NB4 (cell line): ENCODE measurements around the gene TSHZ2.

Source experiments
- MYC ChIP-seq: IDR thresholded peaks from 2 replicates; pipeline ENCODE4 v1.6.1; 2011; ENCODE audit warnings: low read depth, low read length
- POLR2A ChIP-seq: IDR thresholded peaks from 2 replicates; pipeline ENCODE4 v1.6.1; 2011; ENCODE audit warnings: mild to moderate bottlenecking; ENCODE audit not compliant: insufficient read length; ENCODE audit errors: extremely low read depth
- TF ChIP-seq, protein P1 (sequence below): IDR thresholded peaks from one replicate; pipeline ENCODE4 v1.5.1; 2012; ENCODE audit warnings: low read depth, low read length
- TF ChIP-seq, protein P2 (sequence below): IDR thresholded peaks from 2 replicates; pipeline ENCODE4 v1.6.1; 2011; ENCODE audit warnings: low read depth, low read length

DNA sequence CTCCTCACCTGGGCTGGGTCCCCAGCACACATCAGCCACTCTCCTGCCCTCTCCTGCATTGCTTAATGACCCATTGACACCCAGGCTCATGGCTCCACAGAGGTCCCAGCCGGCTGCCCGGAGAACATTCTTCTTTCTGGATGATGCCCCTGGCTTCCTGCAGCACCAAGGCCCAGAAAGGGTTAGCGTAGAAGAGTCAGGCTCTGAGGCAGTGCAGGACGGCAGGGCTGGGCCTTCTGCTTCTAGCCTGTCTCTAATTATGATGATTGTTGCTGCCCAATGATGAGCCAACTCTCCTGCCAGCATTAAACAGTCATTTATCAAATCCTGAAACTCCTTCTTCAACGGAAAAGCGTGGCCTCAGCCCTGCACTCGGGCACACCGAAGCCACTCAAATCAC is 555.0 kb downstream of the TSHZ2 start:
- TF ChIP-seq POLR2A (no peak), MYC (no peak)
- TF ChIP-seq, protein P1, sequence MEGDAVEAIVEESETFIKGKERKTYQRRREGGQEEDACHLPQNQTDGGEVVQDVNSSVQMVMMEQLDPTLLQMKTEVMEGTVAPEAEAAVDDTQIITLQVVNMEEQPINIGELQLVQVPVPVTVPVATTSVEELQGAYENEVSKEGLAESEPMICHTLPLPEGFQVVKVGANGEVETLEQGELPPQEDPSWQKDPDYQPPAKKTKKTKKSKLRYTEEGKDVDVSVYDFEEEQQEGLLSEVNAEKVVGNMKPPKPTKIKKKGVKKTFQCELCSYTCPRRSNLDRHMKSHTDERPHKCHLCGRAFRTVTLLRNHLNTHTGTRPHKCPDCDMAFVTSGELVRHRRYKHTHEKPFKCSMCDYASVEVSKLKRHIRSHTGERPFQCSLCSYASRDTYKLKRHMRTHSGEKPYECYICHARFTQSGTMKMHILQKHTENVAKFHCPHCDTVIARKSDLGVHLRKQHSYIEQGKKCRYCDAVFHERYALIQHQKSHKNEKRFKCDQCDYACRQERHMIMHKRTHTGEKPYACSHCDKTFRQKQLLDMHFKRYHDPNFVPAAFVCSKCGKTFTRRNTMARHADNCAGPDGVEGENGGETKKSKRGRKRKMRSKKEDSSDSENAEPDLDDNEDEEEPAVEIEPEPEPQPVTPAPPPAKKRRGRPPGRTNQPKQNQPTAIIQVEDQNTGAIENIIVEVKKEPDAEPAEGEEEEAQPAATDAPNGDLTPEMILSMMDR: no peak
- TF ChIP-seq, protein P2, sequence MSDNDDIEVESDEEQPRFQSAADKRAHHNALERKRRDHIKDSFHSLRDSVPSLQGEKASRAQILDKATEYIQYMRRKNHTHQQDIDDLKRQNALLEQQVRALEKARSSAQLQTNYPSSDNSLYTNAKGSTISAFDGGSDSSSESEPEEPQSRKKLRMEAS: no peak
